ENCODE measurements around the gene BTBD16.

The BTBD16 gene

GRCh38 chr10:122311051-122311410 lies 39.9 kb downstream of the BTBD16 start:
- TF ChIP-seq CTCF (IDR thresholded peaks at IDR 0.05; ENCODE audit: insufficient read depth, missing control alignments): no peak
- DNase-seq (ENCODE audit: insufficient read length, low spot score) (no peak), FAIRE-seq (no peak)

- TF ChIP-seq CTCF (IDR thresholded peaks at IDR 0.05; ENCODE audit: insufficient read depth, missing control alignments): no peak
- no peak for DNase-seq (ENCODE audit: insufficient read length, low spot score)
- no peak for FAIRE-seq
Observed at GRCh38 chr10:122311716-122312115, 40.6 kb downstream of the BTBD16 start.

GRCh38 chr10:122316224-122316884 lies 45.3 kb downstream of the BTBD16 start:
- DNase-seq (ENCODE audit: insufficient read length, low spot score): no peak
- TF ChIP-seq CTCF (IDR thresholded peaks at IDR 0.05; ENCODE audit: insufficient read depth, missing control alignments): no peak
- no peak for FAIRE-seq

- no peak for TF ChIP-seq CTCF (IDR thresholded peaks at IDR 0.05; ENCODE audit: insufficient read depth, missing control alignments)
- FAIRE-seq: no peak
- no peak for DNase-seq (ENCODE audit: insufficient read length, low spot score)
Observed at GRCh38 chr10:122321960-122322359, 50.9 kb downstream of the BTBD16 start.

- DNase-seq (ENCODE audit: insufficient read length, low spot score) (no peak), FAIRE-seq (no peak)
- TF ChIP-seq CTCF (IDR thresholded peaks at IDR 0.05; ENCODE audit: insufficient read depth, missing control alignments): no peak
Observed at GRCh38 chr10:122323189-122323588, 52.1 kb downstream of the BTBD16 start.

GRCh38 chr10:122323941-122324675 lies 53.0 kb downstream of the BTBD16 start:
- FAIRE-seq: no peak
- no peak for DNase-seq (ENCODE audit: insufficient read length, low spot score)
- no peak for TF ChIP-seq CTCF (IDR thresholded peaks at IDR 0.05; ENCODE audit: insufficient read depth, missing control alignments)

- no peak for FAIRE-seq
- DNase-seq (ENCODE audit: insufficient read length, low spot score): no peak
- TF ChIP-seq CTCF (IDR thresholded peaks at IDR 0.05; ENCODE audit: insufficient read depth, missing control alignments): no peak
Observed at GRCh38 chr10:122325235-122325634, 54.1 kb downstream of the BTBD16 start.

Data from D721Med (cell line).